DOHH2 (cell line): Measurements from ENCODE around the gene APOL5.

Experiments
- H3F3A ChIP-seq: fragments of 200-600 bp; sonication (generic), shearing (Covaris generic); 2 replicates; pipeline ENCODE4 v1.6.0; 2016; ENCODE audit warnings: antibody characterized with exemption, mild to moderate bottlenecking; ENCODE audit not compliant: control insufficient read depth, insufficient read depth
- H3K27ac ChIP-seq: fragments of 200-600 bp; sonication (generic); 2 replicates; pipeline ENCODE4 v1.5.1; 2014; ENCODE audit warnings: low read depth, mild to moderate bottlenecking, low read length, moderate library complexity
- H3K27me3 ChIP-seq: fragments of 200-600 bp; sonication (generic); 2 replicates; pipeline ENCODE4 v1.6.1; 2014; ENCODE audit warnings: mild to moderate bottlenecking, low read length, mixed read lengths; ENCODE audit not compliant: control insufficient read depth
- H3K36me3 ChIP-seq: fragments of 200-600 bp; sonication (generic); 2 replicates; pipeline ENCODE4 v1.6.1; 2014; ENCODE audit warnings: mild to moderate bottlenecking, low read length, moderate library complexity, mixed read lengths; ENCODE audit not compliant: control insufficient read depth
- H3K4me1 ChIP-seq: fragments of 200-600 bp; sonication (generic); 2 replicates; pipeline ENCODE4 v1.6.1; 2014; ENCODE audit warnings: mild to moderate bottlenecking, low read length, mixed read lengths; ENCODE audit not compliant: control insufficient read depth
- H3K4me2 ChIP-seq: fragments of 200-600 bp; sonication (generic); 2 replicates; pipeline ENCODE4 v1.6.0; 2014; ENCODE audit warnings: mild to moderate bottlenecking, low read length, moderate library complexity
- H3K4me3 ChIP-seq: fragments of 200-600 bp; sonication (generic); 2 replicates; pipeline ENCODE4 v1.5.1; 2014; ENCODE audit warnings: mild to moderate bottlenecking, low read length, mixed read lengths
- H3K79me2 ChIP-seq: fragments of 200-600 bp; sonication (generic); 2 replicates; pipeline ENCODE4 v1.6.1; 2014; ENCODE audit warnings: mild to moderate bottlenecking, low read length, mixed read lengths; ENCODE audit not compliant: control insufficient read depth
- H3K9me2 ChIP-seq: fragments of 200-600 bp; sonication (generic); replicated peaks from 2 replicates; pipeline ENCODE4 v1.6.1; 2014; ENCODE audit warnings: mild to moderate bottlenecking, low read length, mixed read lengths; ENCODE audit not compliant: control insufficient read depth
- H3K9me3 ChIP-seq: fragments of 200-600 bp; sonication (generic); 2 replicates; pipeline ENCODE4 v1.6.1; 2014; ENCODE audit warnings: antibody characterized with exemption, low read length, mixed read lengths; ENCODE audit not compliant: control insufficient read depth, insufficient read depth
- H4K20me1 ChIP-seq: fragments of 200-600 bp; sonication (generic); 2 replicates; pipeline ENCODE4 v1.6.0; 2014; ENCODE audit warnings: low read depth, mild to moderate bottlenecking, antibody characterized with exemption, low read length, moderate library complexity; ENCODE audit not compliant: control insufficient read depth, insufficient read depth
- EZH2phosphoT487 ChIP-seq: fragments of 200-600 bp; sonication (generic); IDR thresholded peaks from 2 replicates; pipeline ENCODE4 v1.6.1; 2017; ENCODE audit warnings: borderline replicate concordance, mild to moderate bottlenecking, antibody characterized with exemption, low read length, moderate library complexity, mixed read lengths
- TF ChIP-seq, protein P1 (sequence below): fragments of 200-600 bp; sonication (generic); IDR thresholded peaks from one replicate; pipeline ENCODE4 v1.5.1; 2014; ENCODE audit warnings: antibody characterized with exemption, mild to moderate bottlenecking, low read depth, low read length; ENCODE audit not compliant: poor library complexity, severe bottlenecking

Gene APOL5

DNA sequence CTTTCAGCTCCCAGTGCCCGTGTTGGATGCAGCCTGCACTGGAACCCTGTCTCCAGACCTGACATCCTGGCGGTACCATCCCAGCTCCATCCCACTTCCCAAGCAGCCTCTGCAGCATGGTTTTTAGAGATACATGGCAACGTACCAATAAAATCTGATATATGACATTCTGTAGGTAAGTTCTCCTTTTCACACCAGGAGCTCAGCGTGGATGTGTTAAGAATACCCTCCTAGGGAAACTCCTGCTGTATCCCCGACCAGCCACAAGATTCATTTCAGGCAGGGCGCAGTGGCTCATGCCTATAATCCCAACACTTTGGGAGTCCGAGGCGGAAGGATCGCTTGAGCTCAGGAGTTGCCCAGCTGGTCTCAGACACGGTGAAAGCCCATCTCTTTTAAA lies 15.4 kb downstream of the APOL5 start:
- Histone ChIP-seq H3K9me3 (no peaks in the 10 kb centered on the region), H3K4me1 (peaks cover 22% of the 10 kb centered on the region), H3K9me2 (no peaks in the 10 kb centered on the region), H3K79me2 (no peaks in the 10 kb centered on the region), H3F3A (0 out of 2 replicates have a peak, but pooled peaks cover 3% of the 10 kb centered on the region), H4K20me1 (no peaks in the 10 kb centered on the region), H3K27ac (no peak overlapping the region), H3K4me3 (no peak overlapping the region), H3K4me2 (no peak overlapping the region), H3K27me3 (no peaks in the 10 kb centered on the region), H3K36me3 (no peaks in the 10 kb centered on the region)
- TF ChIP-seq, protein P1, sequence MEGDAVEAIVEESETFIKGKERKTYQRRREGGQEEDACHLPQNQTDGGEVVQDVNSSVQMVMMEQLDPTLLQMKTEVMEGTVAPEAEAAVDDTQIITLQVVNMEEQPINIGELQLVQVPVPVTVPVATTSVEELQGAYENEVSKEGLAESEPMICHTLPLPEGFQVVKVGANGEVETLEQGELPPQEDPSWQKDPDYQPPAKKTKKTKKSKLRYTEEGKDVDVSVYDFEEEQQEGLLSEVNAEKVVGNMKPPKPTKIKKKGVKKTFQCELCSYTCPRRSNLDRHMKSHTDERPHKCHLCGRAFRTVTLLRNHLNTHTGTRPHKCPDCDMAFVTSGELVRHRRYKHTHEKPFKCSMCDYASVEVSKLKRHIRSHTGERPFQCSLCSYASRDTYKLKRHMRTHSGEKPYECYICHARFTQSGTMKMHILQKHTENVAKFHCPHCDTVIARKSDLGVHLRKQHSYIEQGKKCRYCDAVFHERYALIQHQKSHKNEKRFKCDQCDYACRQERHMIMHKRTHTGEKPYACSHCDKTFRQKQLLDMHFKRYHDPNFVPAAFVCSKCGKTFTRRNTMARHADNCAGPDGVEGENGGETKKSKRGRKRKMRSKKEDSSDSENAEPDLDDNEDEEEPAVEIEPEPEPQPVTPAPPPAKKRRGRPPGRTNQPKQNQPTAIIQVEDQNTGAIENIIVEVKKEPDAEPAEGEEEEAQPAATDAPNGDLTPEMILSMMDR: no peak
- TF ChIP-seq EZH2phosphoT487: no peak

GRCh38 chr22:35733791-35734516 lies 16.3 kb downstream of the APOL5 start:
- Histone ChIP-seq H3F3A (0 out of 2 replicates have a peak, but pooled peaks cover 3% of the 10 kb centered on the region), H3K27me3 (no peaks in the 10 kb centered on the region), H4K20me1 (no peaks in the 10 kb centered on the region), H3K4me2 (no peak overlapping the region), H3K9me3 (no peaks in the 10 kb centered on the region), H3K27ac (no peak overlapping the region), H3K4me3 (no peak overlapping the region), H3K4me1 (peaks cover 14% of the 10 kb centered on the region), H3K79me2 (no peaks in the 10 kb centered on the region), H3K36me3 (peaks cover 7% of the 10 kb centered on the region), H3K9me2 (no peaks in the 10 kb centered on the region)
- no peak for TF ChIP-seq EZH2phosphoT487
- TF ChIP-seq, protein P1: no peak

DNA sequence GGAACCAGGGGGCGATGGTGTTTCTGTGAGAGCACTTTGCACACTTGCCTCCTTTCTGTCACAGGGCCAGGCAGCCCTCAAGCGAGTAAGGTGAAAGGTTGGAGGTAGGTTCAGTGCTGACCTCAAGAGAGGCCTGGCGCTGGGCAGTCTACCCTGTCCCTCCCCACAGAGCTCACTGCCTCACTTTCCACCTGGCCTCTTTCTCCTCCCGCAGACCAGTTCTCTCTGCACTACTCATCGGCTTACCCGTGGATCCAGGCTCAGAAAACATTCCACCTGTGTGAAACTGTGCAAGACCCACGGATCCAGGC lies 16.8 kb downstream of the APOL5 start:
- Histone ChIP-seq H3K27ac (no peak overlapping the region), H4K20me1 (no peaks in the 10 kb centered on the region), H3K36me3 (peaks cover 12% of the 10 kb centered on the region), H3K27me3 (no peaks in the 10 kb centered on the region), H3K4me1 (peaks cover 8% of the 10 kb centered on the region), H3K79me2 (no peaks in the 10 kb centered on the region), H3K4me2 (no peak overlapping the region), H3F3A (0 out of 2 replicates have a peak, but pooled peaks cover 3% of the 10 kb centered on the region), H3K4me3 (no peak overlapping the region), H3K9me2 (no peaks in the 10 kb centered on the region), H3K9me3 (no peaks in the 10 kb centered on the region)
- TF ChIP-seq EZH2phosphoT487: no peak
- TF ChIP-seq, protein P1: no peak
